ENCODE results near the gene ANGPTL4. TPM values are rescaled to one million over a fixed set of nuclear protein-coding genes. Genes with fewer than 3 reads are reported as not detected.

ANGPTL4 gene
- total and polyA plus RNA-seq, 9 of the 15 experiments (the other 6 are each of a cell fraction or from before 2014, with no cell fraction given): 0.05 to 0.77 (median 0.22) TPM; not detected in 4

GRCh38 chr19:8321067-8321985 is 42.6 kb upstream of the ANGPTL4 start, which contains the start of the genes NDUFA7 and RPS28 (continued):
- peak; percentile 62 for TF ChIP-seq CCNT2 (IDR thresholded peaks at IDR 0.05; ENCODE audit: borderline replicate concordance, extremely low read depth, insufficient read length, low read depth, low read length)
- no peak for TF ChIP-seq ZNF311 (CRISPR knock-in tag; IDR thresholded peaks at IDR 0.05)
- no peak for TF ChIP-seq BRD4 (IDR thresholded peaks at IDR 0.05)
- TF ChIP-seq, protein P1, sequence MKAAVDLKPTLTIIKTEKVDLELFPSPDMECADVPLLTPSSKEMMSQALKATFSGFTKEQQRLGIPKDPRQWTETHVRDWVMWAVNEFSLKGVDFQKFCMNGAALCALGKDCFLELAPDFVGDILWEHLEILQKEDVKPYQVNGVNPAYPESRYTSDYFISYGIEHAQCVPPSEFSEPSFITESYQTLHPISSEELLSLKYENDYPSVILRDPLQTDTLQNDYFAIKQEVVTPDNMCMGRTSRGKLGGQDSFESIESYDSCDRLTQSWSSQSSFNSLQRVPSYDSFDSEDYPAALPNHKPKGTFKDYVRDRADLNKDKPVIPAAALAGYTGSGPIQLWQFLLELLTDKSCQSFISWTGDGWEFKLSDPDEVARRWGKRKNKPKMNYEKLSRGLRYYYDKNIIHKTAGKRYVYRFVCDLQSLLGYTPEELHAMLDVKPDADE (conservative IDR thresholded peaks at IDR 0.05; ENCODE audit: control insufficient read depth, low read depth, low read length): peak; percentile 63; the same call in 1 of the 2 replicates
- TF ChIP-seq, protein P2, sequence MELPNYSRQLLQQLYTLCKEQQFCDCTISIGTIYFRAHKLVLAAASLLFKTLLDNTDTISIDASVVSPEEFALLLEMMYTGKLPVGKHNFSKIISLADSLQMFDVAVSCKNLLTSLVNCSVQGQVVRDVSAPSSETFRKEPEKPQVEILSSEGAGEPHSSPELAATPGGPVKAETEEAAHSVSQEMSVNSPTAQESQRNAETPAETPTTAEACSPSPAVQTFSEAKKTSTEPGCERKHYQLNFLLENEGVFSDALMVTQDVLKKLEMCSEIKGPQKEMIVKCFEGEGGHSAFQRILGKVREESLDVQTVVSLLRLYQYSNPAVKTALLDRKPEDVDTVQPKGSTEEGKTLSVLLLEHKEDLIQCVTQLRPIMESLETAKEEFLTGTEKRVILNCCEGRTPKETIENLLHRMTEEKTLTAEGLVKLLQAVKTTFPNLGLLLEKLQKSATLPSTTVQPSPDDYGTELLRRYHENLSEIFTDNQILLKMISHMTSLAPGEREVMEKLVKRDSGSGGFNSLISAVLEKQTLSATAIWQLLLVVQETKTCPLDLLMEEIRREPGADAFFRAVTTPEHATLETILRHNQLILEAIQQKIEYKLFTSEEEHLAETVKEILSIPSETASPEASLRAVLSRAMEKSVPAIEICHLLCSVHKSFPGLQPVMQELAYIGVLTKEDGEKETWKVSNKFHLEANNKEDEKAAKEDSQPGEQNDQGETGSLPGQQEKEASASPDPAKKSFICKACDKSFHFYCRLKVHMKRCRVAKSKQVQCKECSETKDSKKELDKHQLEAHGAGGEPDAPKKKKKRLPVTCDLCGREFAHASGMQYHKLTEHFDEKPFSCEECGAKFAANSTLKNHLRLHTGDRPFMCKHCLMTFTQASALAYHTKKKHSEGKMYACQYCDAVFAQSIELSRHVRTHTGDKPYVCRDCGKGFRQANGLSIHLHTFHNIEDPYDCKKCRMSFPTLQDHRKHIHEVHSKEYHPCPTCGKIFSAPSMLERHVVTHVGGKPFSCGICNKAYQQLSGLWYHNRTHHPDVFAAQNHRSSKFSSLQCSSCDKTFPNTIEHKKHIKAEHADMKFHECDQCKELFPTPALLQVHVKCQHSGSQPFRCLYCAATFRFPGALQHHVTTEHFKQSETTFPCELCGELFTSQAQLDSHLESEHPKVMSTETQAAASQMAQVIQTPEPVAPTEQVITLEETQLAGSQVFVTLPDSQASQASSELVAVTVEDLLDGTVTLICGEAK (IDR thresholded peaks at IDR 0.05): no peak
- TF ChIP-seq, protein P2 (CRISPR knock-in tag; IDR thresholded peaks at IDR 0.05): no peak
- TF ChIP-seq, protein P3, sequence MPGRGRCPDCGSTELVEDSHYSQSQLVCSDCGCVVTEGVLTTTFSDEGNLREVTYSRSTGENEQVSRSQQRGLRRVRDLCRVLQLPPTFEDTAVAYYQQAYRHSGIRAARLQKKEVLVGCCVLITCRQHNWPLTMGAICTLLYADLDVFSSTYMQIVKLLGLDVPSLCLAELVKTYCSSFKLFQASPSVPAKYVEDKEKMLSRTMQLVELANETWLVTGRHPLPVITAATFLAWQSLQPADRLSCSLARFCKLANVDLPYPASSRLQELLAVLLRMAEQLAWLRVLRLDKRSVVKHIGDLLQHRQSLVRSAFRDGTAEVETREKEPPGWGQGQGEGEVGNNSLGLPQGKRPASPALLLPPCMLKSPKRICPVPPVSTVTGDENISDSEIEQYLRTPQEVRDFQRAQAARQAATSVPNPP (IDR thresholded peaks at IDR 0.05; ENCODE audit: borderline replicate concordance, insufficient read depth, insufficient read length): no peak
- no peak for TF ChIP-seq ESRRB (CRISPR knock-in tag; IDR thresholded peaks at IDR 0.05; ENCODE audit: borderline replicate concordance)
- TF ChIP-seq DMBX1 (CRISPR knock-in tag; IDR thresholded peaks at IDR 0.05; ENCODE audit: borderline replicate concordance): no peak
- no peak for TF ChIP-seq SMARCC2 (IDR thresholded peaks at IDR 0.05; ENCODE audit: low read depth)
- peak; percentile 93 for TF ChIP-seq MAX (CRISPR knock-in tag; IDR thresholded peaks at IDR 0.05)
- no peak for TF ChIP-seq ZEB2 (IDR thresholded peaks at IDR 0.05)
- TF ChIP-seq THRA (IDR thresholded peaks at IDR 0.05): no peak
